ENCODE results near the gene MAP2K7.

- no peak for TF ChIP-seq EZH2 (IDR thresholded peaks at IDR 0.05; ENCODE audit: borderline replicate concordance, low read depth, low read length, poor library complexity, severe bottlenecking)
- TF ChIP-seq, protein P1, sequence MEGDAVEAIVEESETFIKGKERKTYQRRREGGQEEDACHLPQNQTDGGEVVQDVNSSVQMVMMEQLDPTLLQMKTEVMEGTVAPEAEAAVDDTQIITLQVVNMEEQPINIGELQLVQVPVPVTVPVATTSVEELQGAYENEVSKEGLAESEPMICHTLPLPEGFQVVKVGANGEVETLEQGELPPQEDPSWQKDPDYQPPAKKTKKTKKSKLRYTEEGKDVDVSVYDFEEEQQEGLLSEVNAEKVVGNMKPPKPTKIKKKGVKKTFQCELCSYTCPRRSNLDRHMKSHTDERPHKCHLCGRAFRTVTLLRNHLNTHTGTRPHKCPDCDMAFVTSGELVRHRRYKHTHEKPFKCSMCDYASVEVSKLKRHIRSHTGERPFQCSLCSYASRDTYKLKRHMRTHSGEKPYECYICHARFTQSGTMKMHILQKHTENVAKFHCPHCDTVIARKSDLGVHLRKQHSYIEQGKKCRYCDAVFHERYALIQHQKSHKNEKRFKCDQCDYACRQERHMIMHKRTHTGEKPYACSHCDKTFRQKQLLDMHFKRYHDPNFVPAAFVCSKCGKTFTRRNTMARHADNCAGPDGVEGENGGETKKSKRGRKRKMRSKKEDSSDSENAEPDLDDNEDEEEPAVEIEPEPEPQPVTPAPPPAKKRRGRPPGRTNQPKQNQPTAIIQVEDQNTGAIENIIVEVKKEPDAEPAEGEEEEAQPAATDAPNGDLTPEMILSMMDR (conservative IDR thresholded peaks at IDR 0.05; ENCODE audit: low read depth, low read length) = peak; percentile 62
Measured at GRCh38 chr19:7917267-7918061, 13.8 kb downstream of the MAP2K7 start.
